ENCODE data around the gene GTPBP3. TPM values are rescaled to one million over a fixed set of nuclear protein-coding genes. Genes with fewer than 3 reads are reported as not detected.
"Not testable (repeated sequence)": the region's sequence is repeated elsewhere in the genome, so short reads cannot be mapped to it uniquely, and the experiment has no call there.

Gene GTPBP3
- total RNA-seq, 2 experiments from 2014 or later = 21.2 to 24.0 TPM

DNA sequence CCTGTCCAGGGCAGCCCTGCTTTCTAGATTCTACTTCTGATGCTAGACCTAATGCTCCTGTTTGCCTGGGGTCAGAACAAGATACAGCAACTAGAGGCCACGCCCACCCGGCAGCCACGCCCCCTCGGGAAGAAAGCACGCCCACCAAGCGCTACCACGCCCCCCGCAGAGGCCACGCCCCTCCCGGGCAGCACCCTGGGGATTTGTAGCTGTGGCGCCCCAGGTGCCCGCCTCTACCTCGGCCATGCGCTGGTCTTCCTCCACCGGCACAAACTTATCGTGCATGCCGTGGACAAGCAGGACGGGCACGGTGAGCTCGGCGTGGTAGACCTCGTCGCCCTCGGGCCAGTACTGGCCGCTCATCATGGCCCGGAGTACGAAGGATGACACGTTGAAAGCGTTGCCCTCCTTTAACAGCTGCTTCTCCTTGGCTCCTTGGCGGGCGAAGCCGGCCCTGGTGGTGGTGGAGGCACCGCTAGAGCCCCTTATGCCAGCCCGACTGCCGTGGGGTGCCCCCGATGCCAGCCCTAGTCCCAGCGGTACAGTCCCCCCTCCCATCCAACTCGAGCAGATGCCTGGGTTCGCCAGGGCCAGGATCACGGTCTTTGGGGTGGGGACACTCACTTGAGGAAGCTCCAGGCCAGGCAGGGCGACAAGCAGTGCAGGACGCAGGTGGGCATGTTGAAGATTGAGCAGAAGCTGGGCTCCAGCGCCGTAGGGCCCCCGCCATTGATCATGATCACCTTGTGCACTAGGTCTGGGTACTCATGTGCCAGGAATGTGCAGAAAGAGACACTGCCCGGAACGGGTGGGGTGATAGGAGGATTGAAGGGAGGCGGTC lies 43.1 kb upstream of the GTPBP3 start:
- Histone ChIP-seq H3K36me3 (ENCODE audit: insufficient read depth, low read length) (no peaks in the 10 kb centered on the region), H3K27ac (ENCODE audit: low read depth in 1 of 2, low read length in 2 of 2) (no peak overlapping the region), H3K9me3 (ENCODE audit: control insufficient read depth in 1 of 2, insufficient read depth in 1 of 2, low read length in 2 of 2) (peaks cover 0 to 9% of the 10 kb centered on the region in 2 experiments), H3K27me3 (ENCODE audit: control insufficient read depth in 1 of 2, insufficient read depth in 2 of 2, low read length in 2 of 2) (no peaks in the 10 kb centered on the region), H3K4me3 (ENCODE audit: low read length) (no peak overlapping the region), H3K4me1 (ENCODE audit: insufficient read depth, low read length) (peaks cover 18% of the 10 kb centered on the region)
- Mint-ChIP-seq H3K9me3 (no peaks in the 10 kb centered on the region), H3K27ac (no peak overlapping the region), H3K4me1 (ENCODE audit: low read depth) (peaks cover 9% of the 10 kb centered on the region), H3K27me3 (no peaks in the 10 kb centered on the region), H3K36me3 (ENCODE audit: low read depth) (no peaks in the 10 kb centered on the region), H3K4me3 (no peak overlapping the region)
- TF ChIP-seq, protein P1, sequence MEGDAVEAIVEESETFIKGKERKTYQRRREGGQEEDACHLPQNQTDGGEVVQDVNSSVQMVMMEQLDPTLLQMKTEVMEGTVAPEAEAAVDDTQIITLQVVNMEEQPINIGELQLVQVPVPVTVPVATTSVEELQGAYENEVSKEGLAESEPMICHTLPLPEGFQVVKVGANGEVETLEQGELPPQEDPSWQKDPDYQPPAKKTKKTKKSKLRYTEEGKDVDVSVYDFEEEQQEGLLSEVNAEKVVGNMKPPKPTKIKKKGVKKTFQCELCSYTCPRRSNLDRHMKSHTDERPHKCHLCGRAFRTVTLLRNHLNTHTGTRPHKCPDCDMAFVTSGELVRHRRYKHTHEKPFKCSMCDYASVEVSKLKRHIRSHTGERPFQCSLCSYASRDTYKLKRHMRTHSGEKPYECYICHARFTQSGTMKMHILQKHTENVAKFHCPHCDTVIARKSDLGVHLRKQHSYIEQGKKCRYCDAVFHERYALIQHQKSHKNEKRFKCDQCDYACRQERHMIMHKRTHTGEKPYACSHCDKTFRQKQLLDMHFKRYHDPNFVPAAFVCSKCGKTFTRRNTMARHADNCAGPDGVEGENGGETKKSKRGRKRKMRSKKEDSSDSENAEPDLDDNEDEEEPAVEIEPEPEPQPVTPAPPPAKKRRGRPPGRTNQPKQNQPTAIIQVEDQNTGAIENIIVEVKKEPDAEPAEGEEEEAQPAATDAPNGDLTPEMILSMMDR (IDR thresholded peaks at IDR 0.05) = no peak
- POLR2A ChIA-PET = no interaction called here
- DNase-seq (peak in 12 of 14 experiments; percentile 22 to 76 (median 40)), ATAC-seq (ENCODE audit: poor library complexity) (no peak)
- intact Hi-C loops (cut with DNase I, micrococcal nuclease) = loop anchor here (5.0 kb wide), 2 partner anchors 43 to 173 kb away; partner anchors contain the start of gene GTPBP3 (in 1 of the 2)
- CTCF ChIA-PET = interaction anchor here (1.1 to 1.9 kb wide), 2 partner anchors 11 to 92 kb away, joined by 4 to 6 read pairs; partner anchors contain the start of gene MRPL34

GRCh38 chr19:17295551-17295950 lies 41.8 kb upstream of the GTPBP3 start:
- ATAC-seq (ENCODE audit: poor library complexity); DNase-seq; H3K4me3 Mint-ChIP-seq; H3K4me3 ChIP-seq (ENCODE audit: low read length); H3K27me3 Mint-ChIP-seq; H3K36me3 Mint-ChIP-seq (ENCODE audit: low read depth); H3K4me1 Mint-ChIP-seq (ENCODE audit: low read depth); H3K27ac ChIP-seq (ENCODE audit: low read depth in 1 of 2, low read length in 2 of 2); H3K36me3 ChIP-seq (ENCODE audit: insufficient read depth, low read length); H3K9me3 Mint-ChIP-seq; intact Hi-C loops (cut with DNase I, micrococcal nuclease); H3K27ac Mint-ChIP-seq; H3K27me3 ChIP-seq (ENCODE audit: control insufficient read depth in 1 of 2, insufficient read depth in 2 of 2, low read length in 2 of 2); H3K9me3 ChIP-seq (ENCODE audit: control insufficient read depth in 1 of 2, insufficient read depth in 1 of 2, low read length in 2 of 2): not testable (repeated sequence)
- peaks cover 15% of the 10 kb centered on the region for H3K4me1 ChIP-seq (ENCODE audit: insufficient read depth, low read length)
- CTCF ChIA-PET = interaction anchor here (1.9 kb wide), 1 partner anchor 10 kb away, joined by 6 read pairs; the partner anchor contains the start of gene MRPL34
- POLR2A ChIA-PET = interaction anchor here (0.7 kb wide), 1 partner anchor 80 kb away, joined by 3 read pairs; the partner anchor contains the start of gene USE1

GRCh38 chr19:17296273-17296672 lies 41.1 kb upstream of the GTPBP3 start:
- H3K4me1 ChIP-seq (ENCODE audit: insufficient read depth, low read length) = peaks cover 15% of the 10 kb centered on the region
- Mint-ChIP-seq H3K36me3 (ENCODE audit: low read depth) (peaks cover 10% of the 10 kb centered on the region), H3K27ac (no peak overlapping the region), H3K9me3 (no peaks in the 10 kb centered on the region), H3K4me1 (ENCODE audit: low read depth) (peaks cover 6% of the 10 kb centered on the region), H3K27me3 (no peaks in the 10 kb centered on the region), H3K4me3 (no peak overlapping the region)
- ChIA-PET CTCF (interaction anchor here (1.1 kb wide), 1 partner anchor 9 kb away, joined by 5 read pairs; the partner anchor contains the start of gene MRPL34), POLR2A (interaction anchor here (0.7 to 1.2 kb wide), 2 partner anchors 9 to 81 kb away, joined by 3 to 6 read pairs; partner anchors contain the start of genes MRPL34 and USE1)
- DNase-seq (no peak), ATAC-seq (ENCODE audit: poor library complexity) (no peak)
- H3K27ac ChIP-seq (ENCODE audit: low read depth in 1 of 2, low read length in 2 of 2) = no peak overlapping the region
- no peaks in the 10 kb centered on the region for H3K36me3 ChIP-seq (ENCODE audit: insufficient read depth, low read length)
- intact Hi-C loops (cut with DNase I, micrococcal nuclease) = no loop called here
- peaks cover 0 to 9% of the 10 kb centered on the region in 2 experiments for H3K9me3 ChIP-seq (ENCODE audit: control insufficient read depth in 1 of 2, insufficient read depth in 1 of 2, low read length in 2 of 2)
- no peak overlapping the region for H3K4me3 ChIP-seq (ENCODE audit: low read length)
- no peaks in the 10 kb centered on the region for H3K27me3 ChIP-seq (ENCODE audit: control insufficient read depth in 1 of 2, insufficient read depth in 2 of 2, low read length in 2 of 2)
- TF ChIP-seq, protein P1 (IDR thresholded peaks at IDR 0.05) = no peak
